ENCODE data around the gene PDGFA. TPM values are rescaled to one million over a fixed set of nuclear protein-coding genes. Genes with fewer than 3 reads are reported as not detected.

PDGFA gene
- total and polyA plus RNA-seq, 7 experiments from 2014 or later, result 0.16 to 2.6 (median 1.1) TPM; not detected in 3

GRCh38 chr7:481219-481930 is 38.3 kb downstream of the PDGFA start:
- CTCF ChIA-PET, result no interaction called here
- POLR2A ChIA-PET, result no interaction called here
- Mint-ChIP-seq H3K27ac (no peak overlapping the region), H3K36me3 (peaks cover 0 to 8% (median 0%) of the 10 kb centered on the region in 5 donors), H3K27me3 (peaks cover 0 to 12% (median 0%) of the 10 kb centered on the region in 5 donors), H3K4me1 (peaks cover 0 to 6% (median 0%) of the 10 kb centered on the region in 7 donors), H3K9me3 (peaks cover 0 to 11% (median 6%) of the 10 kb centered on the region in 11 donors), H3K4me3 (no peak overlapping the region)
- intact Hi-C loops (cut with micrococcal nuclease), result no loop called here
- Histone ChIP-seq H3K27ac (ENCODE audit: low read depth, low read length) (no peak overlapping the region), H3K27me3 (ENCODE audit: control insufficient read depth in 2 of 2, insufficient read depth in 2 of 2, low read length in 2 of 2) (no peaks in the 10 kb centered on the region), H3K36me3 (ENCODE audit: control insufficient read depth in 2 of 3, insufficient read depth in 3 of 3, low read length in 3 of 3) (no peaks in the 10 kb centered on the region), H3K4me3 (ENCODE audit: low read length) (no peak overlapping the region), H3K9me3 (ENCODE audit: control insufficient read depth in 2 of 3, low read length in 3 of 3) (no peaks in the 10 kb centered on the region), H3K4me1 (ENCODE audit: control insufficient read depth in 2 of 2, insufficient read depth in 2 of 2, low read length in 2 of 2) (no peaks in the 10 kb centered on the region)
- ATAC-seq (no peak), DNase-seq (peak in 1 of 9 donors; percentile 3)

DNA sequence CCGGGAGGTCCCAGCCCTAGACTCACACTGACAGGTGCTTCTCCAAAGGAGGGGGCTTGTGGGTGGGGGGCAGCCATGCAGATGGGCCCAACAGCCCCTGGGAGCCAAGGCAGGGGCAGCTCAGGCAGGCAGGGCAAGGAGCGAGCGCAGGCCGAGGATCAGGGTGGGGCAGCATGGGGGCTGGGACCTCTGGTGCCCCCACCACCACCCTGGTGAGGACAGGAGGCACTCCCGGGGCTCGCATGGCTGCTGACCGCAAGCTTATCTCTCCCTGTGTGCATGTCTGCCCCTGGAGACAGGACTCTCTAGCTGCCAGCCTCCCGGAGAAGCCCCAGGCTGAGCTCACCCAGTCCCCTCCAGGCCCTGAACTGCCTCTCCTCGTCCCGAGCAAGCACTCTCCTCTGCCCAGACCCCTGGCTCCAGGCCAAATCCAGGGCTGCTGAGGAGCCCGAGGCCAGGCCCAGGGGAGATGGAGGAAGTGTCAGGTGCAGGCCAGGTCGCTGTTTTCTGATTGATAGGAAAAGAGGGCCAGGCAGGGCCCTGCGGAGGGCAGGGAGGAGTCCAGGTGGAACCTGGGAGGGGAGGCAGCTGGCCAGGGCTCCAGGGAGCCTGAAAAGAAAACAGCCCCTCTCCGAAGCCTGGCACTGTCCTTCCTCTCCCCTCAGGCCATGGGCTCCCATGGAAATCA is 39.0 kb downstream of the PDGFA start:
- no peaks in the 10 kb centered on the region for H3K9me3 ChIP-seq (ENCODE audit: control insufficient read depth in 2 of 3, low read length in 3 of 3)
- Mint-ChIP-seq H3K27me3 (peaks cover 0 to 12% (median 0%) of the 10 kb centered on the region in 5 donors), H3K27ac (no peak overlapping the region), H3K36me3 (peaks cover 0 to 8% (median 0%) of the 10 kb centered on the region in 5 donors), H3K4me1 (peaks cover 0 to 6% (median 0%) of the 10 kb centered on the region in 7 donors), H3K9me3 (peaks cover 0 to 11% (median 5%) of the 10 kb centered on the region in 11 donors), H3K4me3 (no peak overlapping the region)
- DNase-seq, result peak in 1 of 9 donors; percentile 4
- no peaks in the 10 kb centered on the region for H3K27me3 ChIP-seq (ENCODE audit: control insufficient read depth in 2 of 2, insufficient read depth in 2 of 2, low read length in 2 of 2)
- no peaks in the 10 kb centered on the region for H3K4me1 ChIP-seq (ENCODE audit: control insufficient read depth in 2 of 2, insufficient read depth in 2 of 2, low read length in 2 of 2)
- ChIA-PET CTCF (no interaction called here), POLR2A (no interaction called here)
- H3K36me3 ChIP-seq (ENCODE audit: control insufficient read depth in 2 of 3, insufficient read depth in 3 of 3, low read length in 3 of 3), result no peaks in the 10 kb centered on the region
- ATAC-seq, result no peak
- no peak overlapping the region for H3K27ac ChIP-seq (ENCODE audit: low read depth, low read length)
- intact Hi-C loops (cut with micrococcal nuclease), result no loop called here
- no peak overlapping the region for H3K4me3 ChIP-seq (ENCODE audit: low read length)

GRCh38 chr7:479948-480499 is 39.6 kb downstream of the PDGFA start:
- H3K27ac ChIP-seq (ENCODE audit: low read depth, low read length), result no peak overlapping the region
- no peak overlapping the region for H3K4me3 ChIP-seq (ENCODE audit: low read length)
- H3K4me3 Mint-ChIP-seq, result no peak overlapping the region
- no peaks in the 10 kb centered on the region for H3K27me3 ChIP-seq (ENCODE audit: control insufficient read depth in 2 of 2, insufficient read depth in 2 of 2, low read length in 2 of 2)
- peaks cover 0 to 11% (median 5%) of the 10 kb centered on the region in 11 donors for H3K9me3 Mint-ChIP-seq
- DNase-seq (peak in 1 of 9 donors; percentile 3), ATAC-seq (no peak)
- H3K27me3 Mint-ChIP-seq, result peaks cover 0 to 12% (median 0%) of the 10 kb centered on the region in 5 donors
- H3K4me1 ChIP-seq (ENCODE audit: control insufficient read depth in 2 of 2, insufficient read depth in 2 of 2, low read length in 2 of 2), result no peaks in the 10 kb centered on the region
- H3K36me3 ChIP-seq (ENCODE audit: control insufficient read depth in 2 of 3, insufficient read depth in 3 of 3, low read length in 3 of 3), result no peaks in the 10 kb centered on the region
- H3K27ac Mint-ChIP-seq, result no peak overlapping the region
- no peaks in the 10 kb centered on the region for H3K9me3 ChIP-seq (ENCODE audit: control insufficient read depth in 2 of 3, low read length in 3 of 3)
- ChIA-PET POLR2A (interaction anchor here (0.6 kb wide), 1 partner anchor 31 kb away, joined by 4 read pairs; no protein-coding TSS in a partner anchor), CTCF (no interaction called here)
- peaks cover 0 to 6% (median 0%) of the 10 kb centered on the region in 7 donors for H3K4me1 Mint-ChIP-seq
- H3K36me3 Mint-ChIP-seq, result peaks cover 0 to 8% (median 0%) of the 10 kb centered on the region in 5 donors
- intact Hi-C loops (cut with micrococcal nuclease), result no loop called here

DNA sequence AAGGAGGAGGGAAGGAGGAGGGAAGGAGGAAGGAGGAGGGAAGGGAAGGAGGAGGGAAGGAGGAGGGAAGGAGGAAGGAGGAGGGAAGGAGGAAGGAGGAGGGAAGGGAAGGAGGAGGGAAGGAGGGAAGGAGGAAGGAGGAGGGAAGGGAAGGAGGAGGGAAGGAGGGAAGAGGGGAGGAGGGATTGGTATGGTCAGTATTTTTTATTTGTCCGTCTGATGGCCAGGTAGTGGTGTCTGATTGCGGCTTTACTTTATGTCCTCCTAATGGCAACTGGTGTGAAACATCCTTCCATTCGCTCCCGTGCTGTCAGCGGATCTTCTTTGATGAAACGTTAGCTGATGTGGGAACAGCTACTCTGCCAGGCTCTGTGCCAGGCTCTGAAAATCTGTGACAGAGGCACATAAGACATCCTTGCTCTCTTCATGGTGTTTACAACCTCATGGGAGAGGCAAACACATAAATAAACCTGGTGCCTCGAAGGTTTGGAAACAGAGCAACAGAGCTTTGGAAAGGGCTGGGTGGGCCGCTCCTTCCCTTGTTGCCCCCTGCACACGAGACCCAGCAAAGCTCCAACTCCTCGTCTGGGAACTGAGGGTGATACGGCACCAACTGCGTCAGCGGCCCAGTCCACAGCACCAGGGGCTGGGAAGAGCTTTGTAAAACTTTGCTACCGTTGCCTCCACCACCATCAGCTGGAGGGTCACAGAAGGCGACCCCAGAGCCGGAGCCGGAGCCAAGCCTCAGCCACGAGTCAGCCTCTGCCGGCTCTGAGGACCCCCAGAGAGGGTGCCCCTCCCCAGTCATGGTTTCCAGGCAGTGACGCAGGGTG is 40.3 kb downstream of the PDGFA start:
- intact Hi-C loops (cut with micrococcal nuclease), result no loop called here
- Histone ChIP-seq H3K9me3 (ENCODE audit: control insufficient read depth in 2 of 3, low read length in 3 of 3) (peaks cover 0 to 7% (median 0%) of the 10 kb centered on the region in 3 experiments), H3K27ac (ENCODE audit: low read depth, low read length) (no peak overlapping the region), H3K27me3 (ENCODE audit: control insufficient read depth in 2 of 2, insufficient read depth in 2 of 2, low read length in 2 of 2) (no peaks in the 10 kb centered on the region), H3K4me3 (ENCODE audit: low read length) (no peak overlapping the region), H3K4me1 (ENCODE audit: control insufficient read depth in 2 of 2, insufficient read depth in 2 of 2, low read length in 2 of 2) (no peaks in the 10 kb centered on the region), H3K36me3 (ENCODE audit: control insufficient read depth in 2 of 3, insufficient read depth in 3 of 3, low read length in 3 of 3) (no peaks in the 10 kb centered on the region)
- H3K27me3 Mint-ChIP-seq, result peaks cover 0 to 12% (median 0%) of the 10 kb centered on the region in 5 donors
- ChIA-PET CTCF (no interaction called here), POLR2A (interaction anchor here (0.6 kb wide), 1 partner anchor 31 kb away, joined by 4 read pairs; no protein-coding TSS in a partner anchor)
- H3K27ac Mint-ChIP-seq, result no peak overlapping the region
- H3K4me1 Mint-ChIP-seq, result peaks cover 0 to 6% (median 0%) of the 10 kb centered on the region in 7 donors
- peaks cover 0 to 8% (median 0%) of the 10 kb centered on the region in 5 donors for H3K36me3 Mint-ChIP-seq
- peak in 1 of 9 donors; percentile 4 for DNase-seq
- no peak overlapping the region for H3K4me3 Mint-ChIP-seq
- ATAC-seq, result no peak
- peaks cover 0 to 12% (median 5%) of the 10 kb centered on the region in 11 donors for H3K9me3 Mint-ChIP-seq

DNA sequence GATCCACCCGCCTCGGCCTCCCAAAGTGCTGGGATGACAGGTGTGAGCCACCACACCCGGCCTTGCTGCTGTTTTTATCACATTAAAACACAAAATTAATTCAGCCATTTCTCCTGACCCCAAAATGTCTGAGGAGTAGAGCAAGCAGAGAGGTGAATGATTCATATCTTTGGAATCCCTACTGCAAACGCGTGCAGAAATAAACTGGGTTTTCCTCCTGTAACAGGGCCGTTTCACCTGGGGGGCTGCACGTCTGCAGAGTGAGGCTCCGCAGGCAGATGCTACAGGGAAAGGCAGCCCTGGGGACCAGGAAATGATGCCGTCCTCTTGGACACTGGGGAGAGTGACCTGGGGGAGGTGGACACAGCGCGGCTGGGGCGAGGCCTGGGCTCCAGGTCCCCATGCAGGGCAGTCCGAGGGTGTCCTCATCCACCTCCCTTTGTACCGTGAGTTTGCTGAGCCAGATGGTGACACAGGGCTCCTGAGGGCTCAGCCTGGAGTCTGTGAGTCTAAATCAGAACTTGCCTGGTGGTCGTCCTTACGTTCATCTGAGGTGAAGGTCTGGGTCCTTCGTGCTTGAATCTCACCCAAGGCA is 41.9 kb downstream of the PDGFA start:
- Histone ChIP-seq H3K4me1 (ENCODE audit: control insufficient read depth in 2 of 2, insufficient read depth in 2 of 2, low read length in 2 of 2) (no peaks in the 10 kb centered on the region), H3K9me3 (ENCODE audit: control insufficient read depth in 2 of 3, low read length in 3 of 3) (peaks cover 0 to 8% (median 0%) of the 10 kb centered on the region in 3 experiments), H3K36me3 (ENCODE audit: control insufficient read depth in 2 of 3, insufficient read depth in 3 of 3, low read length in 3 of 3) (no peaks in the 10 kb centered on the region), H3K4me3 (ENCODE audit: low read length) (no peak overlapping the region), H3K27me3 (ENCODE audit: control insufficient read depth in 2 of 2, insufficient read depth in 2 of 2, low read length in 2 of 2) (no peaks in the 10 kb centered on the region), H3K27ac (ENCODE audit: low read depth, low read length) (no peak overlapping the region)
- Mint-ChIP-seq H3K4me1 (peaks cover 0 to 3% (median 0%) of the 10 kb centered on the region in 7 donors), H3K36me3 (peaks cover 0 to 6% (median 3%) of the 10 kb centered on the region in 5 donors), H3K27ac (peak overlapping the region in 1 of 9 donors; percentile 2), H3K27me3 (peaks cover 0 to 10% (median 0%) of the 10 kb centered on the region in 5 donors), H3K9me3 (peaks cover 0 to 10% (median 7%) of the 10 kb centered on the region in 11 donors), H3K4me3 (no peak overlapping the region)
- CTCF ChIA-PET, result no interaction called here
- no peak for ATAC-seq
- intact Hi-C loops (cut with micrococcal nuclease), result no loop called here
- DNase-seq, result peak in 1 of 9 donors; percentile 2
- POLR2A ChIA-PET, result no interaction called here
